Putamen (tissue), 1 donor: Measurements from ENCODE around the gene DEDD.

ENCODE experiments used
- DNase-seq: peaks from one replicate; pipeline ENCODE4 v3.0.0-alpha.2; 2016; ENCODE audit warnings: low spot score

Gene DEDD

GRCh38 chr1:161132410-161133219 lies at the start of gene DEDD:
Gene DEDD (minus strand): TSS chr1:161132667. CDS start chr1:161124462, 8,205 bp downstream.
- peak; percentile 98 for DNase-seq

GRCh38 chr1:161182214-161182613 lies 49.7 kb upstream of the DEDD start:
- no peak for DNase-seq

- DNase-seq = no peak
Observed at GRCh38 chr1:161180639-161181038, 48.2 kb upstream of the DEDD start.

- no peak for DNase-seq
Observed at GRCh38 chr1:161179698-161180097, 47.2 kb upstream of the DEDD start.

- DNase-seq = no peak
Observed at GRCh38 chr1:161177936-161178244, 45.4 kb upstream of the DEDD start.

- DNase-seq = peak; percentile 85
Observed at GRCh38 chr1:161177112-161177935, 44.9 kb upstream of the DEDD start, which contains the start of gene B4GALT3. Gene B4GALT3 (minus strand): TSS chr1:161177507. CDS start chr1:161176060, 1,447 bp downstream.

GRCh38 chr1:161176468-161177111 lies 44.1 kb upstream of the DEDD start:
- no peak for DNase-seq

- DNase-seq = no peak
Observed at GRCh38 chr1:161175771-161176453, 43.4 kb upstream of the DEDD start.

- no peak for DNase-seq
Observed at GRCh38 chr1:161174911-161175310, 42.4 kb upstream of the DEDD start.

GRCh38 chr1:161173711-161174110 lies 41.2 kb upstream of the DEDD start:
- DNase-seq = no peak

- no peak for DNase-seq
Observed at GRCh38 chr1:161172776-161173376, 40.4 kb upstream of the DEDD start.

- no peak for DNase-seq
Observed at GRCh38 chr1:161172349-161172748, 39.9 kb upstream of the DEDD start.

GRCh38 chr1:161171696-161172095 lies 39.2 kb upstream of the DEDD start:
- no peak for DNase-seq

GRCh38 chr1:161171191-161171590 lies 38.7 kb upstream of the DEDD start:
- DNase-seq = no peak

- DNase-seq = no peak
Observed at GRCh38 chr1:161168906-161169305, 36.4 kb upstream of the DEDD start.

GRCh38 chr1:161166669-161167548 lies 34.4 kb upstream of the DEDD start:
- DNase-seq = no peak

- peak; percentile 99 for DNase-seq
Observed at GRCh38 chr1:161165742-161166668, 33.5 kb upstream of the DEDD start, which contains the start of gene PPOX. Gene PPOX (plus strand): TSS chr1:161166426. CDS start chr1:161166848, 422 bp downstream.

GRCh38 chr1:161164901-161165610 lies 32.6 kb upstream of the DEDD start:
- DNase-seq = no peak

- no peak for DNase-seq
Observed at GRCh38 chr1:161163793-161164192, 31.3 kb upstream of the DEDD start.
